Measurements from ENCODE around the gene AARS2. TPM values are rescaled to one million over a fixed set of nuclear protein-coding genes. Genes with fewer than 3 reads are reported as not detected.

The AARS2 gene
- total and polyA plus RNA-seq, 9 of the 15 experiments (the other 6 are each of a cell fraction or from before 2014, with no cell fraction given) = 0.97 to 34.0 (median 18.3) TPM

DNA sequence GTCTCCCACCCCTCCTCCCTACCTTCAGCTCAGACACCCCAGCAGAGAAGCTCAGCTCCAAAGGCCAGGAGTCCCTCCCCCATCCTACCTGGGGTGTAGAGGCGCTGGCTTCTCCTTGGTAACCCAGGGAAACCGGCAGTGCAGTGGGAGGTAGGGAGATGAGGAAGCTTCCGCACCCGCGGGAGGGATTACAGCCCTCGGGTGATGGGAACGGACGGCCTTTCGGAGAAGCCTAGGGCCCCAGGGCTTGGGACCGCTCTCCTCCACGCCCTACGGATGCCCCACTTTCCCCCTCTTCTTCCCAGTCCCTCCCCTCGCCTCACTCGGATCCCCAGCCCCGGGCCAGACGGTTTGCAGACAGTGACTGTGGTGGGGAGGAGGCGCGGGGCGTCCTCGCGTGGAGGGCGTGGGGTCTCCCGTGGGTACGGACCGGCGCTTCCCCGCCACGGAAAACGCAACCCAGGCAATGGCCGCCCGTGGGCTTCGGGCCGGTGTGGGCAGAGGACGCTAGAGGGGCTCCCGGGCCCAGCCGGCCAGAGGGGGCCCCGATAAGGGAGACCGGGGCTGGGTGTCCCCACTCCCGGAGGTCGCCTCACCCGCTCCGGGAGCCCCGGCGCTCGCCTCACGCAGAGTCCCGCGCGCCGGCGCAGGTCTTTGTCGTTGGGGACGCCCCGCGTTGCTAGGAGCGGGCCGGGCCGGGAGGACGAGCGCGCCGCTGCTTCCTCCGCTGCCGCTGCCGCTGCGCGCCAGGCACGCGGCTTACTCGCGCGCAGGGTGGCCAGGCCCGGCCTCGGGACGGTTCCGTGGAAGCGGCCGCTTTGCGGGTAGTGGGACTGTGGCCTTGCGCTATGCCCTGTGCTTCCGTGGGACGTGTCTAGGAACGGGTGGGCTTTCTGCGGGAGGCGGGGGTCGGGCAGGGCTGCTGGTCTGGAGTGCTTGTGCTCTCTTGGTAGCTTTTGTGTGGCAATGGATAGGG lies 15.8 kb downstream of the AARS2 start (continued):
- TF ChIP-seq NR3C1 (CRISPR knock-in tag; IDR thresholded peaks at IDR 0.05) (0 out of 2 replicates have a peak, but pooled peaks have one; percentile 81), ERF (CRISPR knock-in tag; IDR thresholded peaks at IDR 0.05) (0 out of 2 replicates have a peak, but pooled peaks have one; percentile 35), SMAD1 (IDR thresholded peaks at IDR 0.05; ENCODE audit: low read depth, low read length, partially characterized antibody) (no peak), CXXC5 (CRISPR knock-in tag; IDR thresholded peaks at IDR 0.05) (peak; percentile 67), ZNF140 (CRISPR knock-in tag; IDR thresholded peaks at IDR 0.05) (no peak), SUPT5H (IDR thresholded peaks at IDR 0.05) (peak; percentile 62), CREM (IDR thresholded peaks at IDR 0.05; ENCODE audit: low read depth) (peak; percentile 94), RB1 (IDR thresholded peaks at IDR 0.05; ENCODE audit: low read depth) (peak; percentile 61), BCL6 (CRISPR knock-in tag; IDR thresholded peaks at IDR 0.05) (no peak), YY1 (IDR thresholded peaks at IDR 0.05; ENCODE audit: borderline replicate concordance in 1 of 3, control insufficient read depth in 1 of 3, extremely low read depth in 1 of 3, insufficient read depth in 3 of 3, insufficient read length in 1 of 3, insufficient replicate concordance in 2 of 3, low read depth in 1 of 3, low read length in 2 of 3) (peak in 1 of 3 experiments; percentile 8), PHF8 (IDR thresholded peaks at IDR 0.05; ENCODE audit: borderline replicate concordance, low read length) (peak; percentile 35; the same call in 1 of the 2 replicates), SMARCB1 (IDR thresholded peaks at IDR 0.05; ENCODE audit: insufficient read length, low read depth) (no peak), SRF (CRISPR knock-in tag; IDR thresholded peaks at IDR 0.05) (no peak), CBX8 (IDR thresholded peaks at IDR 0.05; ENCODE audit: borderline replicate concordance, extremely low read depth, low read depth, low read length, poor library complexity, severe bottlenecking) (no peak), RBM22 (IDR thresholded peaks at IDR 0.05; ENCODE audit: low read depth, low read length, poor library complexity, severe bottlenecking) (peak; percentile 85), MXI1 (IDR thresholded peaks at IDR 0.05; ENCODE audit: low read depth, low read length) (0 out of 2 replicates have a peak, but pooled peaks have one; percentile 46), POLR2B (IDR thresholded peaks at IDR 0.05; ENCODE audit: low read depth, partially characterized antibody) (peak; percentile 58), MAFG (tag; conservative IDR thresholded peaks at IDR 0.05) (no peak)
- TF ChIP-seq, protein P1, sequence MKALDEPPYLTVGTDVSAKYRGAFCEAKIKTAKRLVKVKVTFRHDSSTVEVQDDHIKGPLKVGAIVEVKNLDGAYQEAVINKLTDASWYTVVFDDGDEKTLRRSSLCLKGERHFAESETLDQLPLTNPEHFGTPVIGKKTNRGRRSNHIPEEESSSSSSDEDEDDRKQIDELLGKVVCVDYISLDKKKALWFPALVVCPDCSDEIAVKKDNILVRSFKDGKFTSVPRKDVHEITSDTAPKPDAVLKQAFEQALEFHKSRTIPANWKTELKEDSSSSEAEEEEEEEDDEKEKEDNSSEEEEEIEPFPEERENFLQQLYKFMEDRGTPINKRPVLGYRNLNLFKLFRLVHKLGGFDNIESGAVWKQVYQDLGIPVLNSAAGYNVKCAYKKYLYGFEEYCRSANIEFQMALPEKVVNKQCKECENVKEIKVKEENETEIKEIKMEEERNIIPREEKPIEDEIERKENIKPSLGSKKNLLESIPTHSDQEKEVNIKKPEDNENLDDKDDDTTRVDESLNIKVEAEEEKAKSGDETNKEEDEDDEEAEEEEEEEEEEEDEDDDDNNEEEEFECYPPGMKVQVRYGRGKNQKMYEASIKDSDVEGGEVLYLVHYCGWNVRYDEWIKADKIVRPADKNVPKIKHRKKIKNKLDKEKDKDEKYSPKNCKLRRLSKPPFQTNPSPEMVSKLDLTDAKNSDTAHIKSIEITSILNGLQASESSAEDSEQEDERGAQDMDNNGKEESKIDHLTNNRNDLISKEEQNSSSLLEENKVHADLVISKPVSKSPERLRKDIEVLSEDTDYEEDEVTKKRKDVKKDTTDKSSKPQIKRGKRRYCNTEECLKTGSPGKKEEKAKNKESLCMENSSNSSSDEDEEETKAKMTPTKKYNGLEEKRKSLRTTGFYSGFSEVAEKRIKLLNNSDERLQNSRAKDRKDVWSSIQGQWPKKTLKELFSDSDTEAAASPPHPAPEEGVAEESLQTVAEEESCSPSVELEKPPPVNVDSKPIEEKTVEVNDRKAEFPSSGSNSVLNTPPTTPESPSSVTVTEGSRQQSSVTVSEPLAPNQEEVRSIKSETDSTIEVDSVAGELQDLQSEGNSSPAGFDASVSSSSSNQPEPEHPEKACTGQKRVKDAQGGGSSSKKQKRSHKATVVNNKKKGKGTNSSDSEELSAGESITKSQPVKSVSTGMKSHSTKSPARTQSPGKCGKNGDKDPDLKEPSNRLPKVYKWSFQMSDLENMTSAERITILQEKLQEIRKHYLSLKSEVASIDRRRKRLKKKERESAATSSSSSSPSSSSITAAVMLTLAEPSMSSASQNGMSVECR (CRISPR knock-in tag; IDR thresholded peaks at IDR 0.05) = peak; percentile 85
- TF ChIP-seq, protein P2, sequence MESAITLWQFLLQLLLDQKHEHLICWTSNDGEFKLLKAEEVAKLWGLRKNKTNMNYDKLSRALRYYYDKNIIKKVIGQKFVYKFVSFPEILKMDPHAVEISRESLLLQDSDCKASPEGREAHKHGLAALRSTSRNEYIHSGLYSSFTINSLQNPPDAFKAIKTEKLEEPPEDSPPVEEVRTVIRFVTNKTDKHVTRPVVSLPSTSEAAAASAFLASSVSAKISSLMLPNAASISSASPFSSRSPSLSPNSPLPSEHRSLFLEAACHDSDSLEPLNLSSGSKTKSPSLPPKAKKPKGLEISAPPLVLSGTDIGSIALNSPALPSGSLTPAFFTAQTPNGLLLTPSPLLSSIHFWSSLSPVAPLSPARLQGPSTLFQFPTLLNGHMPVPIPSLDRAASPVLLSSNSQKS (CRISPR knock-in tag; IDR thresholded peaks at IDR 0.05) = no peak
- TF ChIP-seq, protein P3, sequence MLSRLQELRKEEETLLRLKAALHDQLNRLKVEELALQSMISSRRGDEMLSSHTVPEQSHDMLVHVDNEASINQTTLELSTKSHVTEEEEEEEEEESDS (CRISPR knock-in tag; IDR thresholded peaks at IDR 0.05) = no peak
